ENCODE results near the gene GRIK5.

The GRIK5 gene

DNA sequence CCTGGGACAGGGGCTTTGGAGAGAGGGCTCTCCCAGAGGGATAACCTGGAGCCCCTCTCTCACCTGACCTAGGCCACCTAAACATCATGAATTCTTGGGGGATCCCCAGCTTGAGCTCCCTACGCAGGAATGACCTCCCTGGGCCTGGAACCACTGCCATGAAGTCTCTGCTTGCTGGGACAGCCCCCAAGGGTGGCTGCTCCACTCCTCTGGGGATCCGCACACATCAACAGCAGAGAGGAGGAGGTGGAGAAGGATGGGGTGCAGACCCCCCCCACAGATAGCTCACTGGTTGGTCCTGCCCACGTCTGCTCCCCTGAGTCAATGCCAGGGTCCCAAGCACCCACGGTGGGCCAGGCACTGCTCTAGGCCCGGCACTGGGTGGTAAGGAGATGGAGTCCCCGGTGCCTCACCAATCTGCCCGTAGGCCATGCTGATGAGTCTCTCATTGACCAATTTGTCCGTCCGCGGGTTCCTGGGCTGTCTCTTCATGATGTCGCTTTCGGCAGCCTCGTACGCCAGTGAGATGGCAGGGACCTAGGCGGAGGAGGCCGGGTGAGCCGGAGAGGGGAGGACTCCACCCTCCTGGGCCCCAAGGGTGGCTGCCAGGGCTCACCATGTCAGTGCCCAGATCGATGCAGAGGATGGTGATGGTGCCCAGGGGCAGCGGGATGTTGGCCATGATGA, 100.1 kb downstream of the GRIK5 start:
- Histone ChIP-seq H3K9me3 (ENCODE audit: control insufficient read depth, insufficient read depth, low read length) (no peaks in the 10 kb centered on the region), H3K4me1 (ENCODE audit: insufficient read depth, low read length) (no peaks in the 10 kb centered on the region), H3K9ac (ENCODE audit: low read depth, low read length) (no peak overlapping the region), H3K36me3 (ENCODE audit: insufficient read depth, low read length) (0 out of 2 replicates have a peak, but pooled peaks cover 5% of the 10 kb centered on the region)

- Histone ChIP-seq H3K4me1 (ENCODE audit: insufficient read depth, low read length) (no peaks in the 10 kb centered on the region), H3K36me3 (ENCODE audit: insufficient read depth, low read length) (0 out of 2 replicates have a peak, but pooled peaks cover 5% of the 10 kb centered on the region), H3K9me3 (ENCODE audit: control insufficient read depth, insufficient read depth, low read length) (no peaks in the 10 kb centered on the region), H3K9ac (ENCODE audit: low read depth, low read length) (no peak overlapping the region)
Observed at GRCh38 chr19:41968751-41969595, 101.0 kb downstream of the GRIK5 start.

GRCh38 chr19:41967054-41967783, 102.8 kb downstream of the GRIK5 start:
- H3K36me3 ChIP-seq (ENCODE audit: insufficient read depth, low read length): no peaks in the 10 kb centered on the region
- no peaks in the 10 kb centered on the region for H3K9me3 ChIP-seq (ENCODE audit: control insufficient read depth, insufficient read depth, low read length)
- no peaks in the 10 kb centered on the region for H3K4me1 ChIP-seq (ENCODE audit: insufficient read depth, low read length)
- H3K9ac ChIP-seq (ENCODE audit: low read depth, low read length): no peak overlapping the region

DNA sequence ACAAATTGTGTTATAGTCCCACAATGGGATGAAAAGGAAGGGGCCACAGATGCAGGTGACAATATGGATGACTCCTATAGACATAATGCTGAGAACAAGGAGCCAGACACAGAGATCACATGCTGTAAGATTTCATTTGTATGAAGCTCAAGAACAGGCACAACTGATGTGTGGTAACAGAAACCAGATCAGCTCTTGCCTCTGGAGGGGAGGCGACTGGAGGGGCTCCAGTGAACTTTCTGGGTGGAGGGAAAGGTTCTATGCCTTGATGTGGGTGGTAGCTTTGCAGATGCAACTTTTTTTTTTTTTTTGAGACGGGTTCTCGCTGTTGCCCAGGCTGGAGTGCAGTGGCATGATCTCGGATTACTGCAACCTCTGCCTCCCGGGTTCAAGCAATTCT, 104.9 kb downstream of the GRIK5 start:
- Histone ChIP-seq H3K9me3 (ENCODE audit: control insufficient read depth, insufficient read depth, low read length) (no peaks in the 10 kb centered on the region), H3K9ac (ENCODE audit: low read depth, low read length) (no peak overlapping the region), H3K36me3 (ENCODE audit: insufficient read depth, low read length) (no peaks in the 10 kb centered on the region), H3K4me1 (ENCODE audit: insufficient read depth, low read length) (no peaks in the 10 kb centered on the region)

DNA sequence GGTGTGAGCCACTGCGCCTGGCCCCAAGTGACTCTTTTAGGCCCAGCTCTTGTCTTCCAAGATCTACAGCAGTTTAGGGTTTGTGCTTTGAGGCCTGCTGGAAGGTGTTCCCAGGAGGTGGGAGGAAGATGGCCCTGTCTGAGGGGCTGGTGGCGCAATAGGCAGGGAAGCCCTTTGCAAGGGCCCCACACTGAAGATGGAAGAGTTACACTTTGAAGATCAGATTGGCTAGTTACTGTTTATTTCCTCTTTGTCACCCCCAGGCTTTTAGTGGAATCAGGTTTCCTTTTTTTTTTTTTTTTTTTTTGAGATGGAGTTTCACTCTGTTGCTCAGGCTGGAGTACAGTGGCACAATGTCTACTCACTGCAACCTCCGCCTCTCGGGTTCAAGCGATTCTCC, 109.0 kb downstream of the GRIK5 start:
- Histone ChIP-seq H3K9me3 (ENCODE audit: control insufficient read depth, insufficient read depth, low read length) (no peaks in the 10 kb centered on the region), H3K9ac (ENCODE audit: low read depth, low read length) (no peak overlapping the region), H3K36me3 (ENCODE audit: insufficient read depth, low read length) (no peaks in the 10 kb centered on the region), H3K4me1 (ENCODE audit: insufficient read depth, low read length) (peaks cover 5% of the 10 kb centered on the region; the same call in 1 of the 2 replicates)

- peak within 1 kb of the TSS; percentile 88 for H3K9ac ChIP-seq (ENCODE audit: low read depth, low read length)
- H3K4me1 ChIP-seq (ENCODE audit: insufficient read depth, low read length): peaks cover 5% of the 10 kb centered on the region; the same call in 1 of the 2 replicates
- H3K9me3 ChIP-seq (ENCODE audit: control insufficient read depth, insufficient read depth, low read length): no peaks in the 10 kb centered on the region
- H3K36me3 ChIP-seq (ENCODE audit: insufficient read depth, low read length): no peaks in the 10 kb centered on the region
Observed at GRCh38 chr19:41959056-41960053, 110.7 kb downstream of the GRIK5 start, which contains the start of gene RABAC1. Gene RABAC1, minus strand, starts transcription at chr19:41959321. Its CDS starts 29 bp downstream, at chr19:41959292.

- Histone ChIP-seq H3K9me3 (ENCODE audit: control insufficient read depth, insufficient read depth, low read length) (no peaks in the 10 kb centered on the region), H3K36me3 (ENCODE audit: insufficient read depth, low read length) (no peaks in the 10 kb centered on the region), H3K9ac (ENCODE audit: low read depth, low read length) (peak overlapping the region; percentile 88), H3K4me1 (ENCODE audit: insufficient read depth, low read length) (peaks cover 5% of the 10 kb centered on the region; the same call in 1 of the 2 replicates)
Observed at GRCh38 chr19:41958367-41959055, 111.5 kb downstream of the GRIK5 start.

DNA sequence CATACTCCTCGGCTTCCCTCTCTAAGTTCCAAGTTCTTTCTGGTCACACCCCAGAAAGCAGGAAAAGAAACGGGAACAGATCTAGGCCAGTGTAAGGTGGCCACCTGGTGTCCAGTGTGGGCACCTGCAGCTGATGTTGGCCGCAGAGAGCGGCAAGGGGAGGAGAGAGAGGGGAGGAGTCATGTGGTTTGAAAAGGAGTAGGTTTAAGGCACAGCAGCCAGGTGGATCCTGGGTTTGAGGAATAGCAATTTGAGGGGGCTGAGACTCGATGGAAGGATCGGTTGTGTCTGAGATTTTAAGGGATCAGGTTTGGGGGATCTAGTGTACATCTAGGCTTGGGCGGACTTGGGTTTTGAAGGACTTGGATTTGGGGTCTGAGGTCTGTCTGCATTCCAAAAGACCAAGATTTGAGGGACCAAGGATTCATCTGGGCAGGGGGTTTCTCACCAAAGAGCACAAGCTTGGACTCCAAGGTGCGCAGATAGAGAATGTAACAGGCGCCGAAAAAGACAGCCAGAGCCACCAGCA, 112.1 kb downstream of the GRIK5 start:
- H3K4me1 ChIP-seq (ENCODE audit: insufficient read depth, low read length): peaks cover 5% of the 10 kb centered on the region; the same call in 1 of the 2 replicates
- no peaks in the 10 kb centered on the region for H3K9me3 ChIP-seq (ENCODE audit: control insufficient read depth, insufficient read depth, low read length)
- no peaks in the 10 kb centered on the region for H3K36me3 ChIP-seq (ENCODE audit: insufficient read depth, low read length)
- H3K9ac ChIP-seq (ENCODE audit: low read depth, low read length): peak overlapping the region; percentile 88; the same call in 1 of the 2 replicates

DNA sequence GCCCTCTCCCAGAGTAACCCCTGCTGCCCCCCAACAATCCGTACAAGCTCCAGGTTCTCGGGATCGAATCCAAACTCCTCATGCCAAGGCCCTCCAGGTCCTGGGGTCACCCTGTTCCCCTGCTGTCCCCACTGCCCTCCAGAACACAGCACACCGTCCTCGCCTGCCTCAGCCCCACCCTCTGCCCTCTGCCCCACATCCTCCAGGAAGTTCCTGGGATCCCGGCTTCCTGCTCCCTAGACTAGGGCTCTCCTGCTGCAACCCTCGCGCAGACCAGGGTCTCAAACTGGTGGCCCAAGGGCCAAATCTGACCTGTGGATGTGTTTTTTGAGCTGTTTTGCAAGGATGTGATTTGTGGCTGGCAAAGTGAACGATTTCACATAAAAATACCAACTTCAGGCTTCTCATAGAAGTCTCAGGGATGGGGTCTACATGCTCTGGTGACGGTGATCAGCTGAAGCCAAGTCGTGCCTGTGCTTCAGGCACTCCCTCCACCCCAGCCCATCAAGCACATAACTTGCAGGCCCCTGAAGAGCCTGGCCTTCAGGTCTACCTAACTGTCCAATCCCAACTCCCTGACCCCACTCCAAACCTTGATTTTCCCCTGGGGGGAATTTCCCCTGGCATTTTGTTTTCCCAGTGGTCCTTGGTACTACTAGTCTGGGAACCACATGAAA, 112.7 kb downstream of the GRIK5 start:
- Histone ChIP-seq H3K9ac (ENCODE audit: low read depth, low read length) (no peak overlapping the region), H3K9me3 (ENCODE audit: control insufficient read depth, insufficient read depth, low read length) (no peaks in the 10 kb centered on the region), H3K36me3 (ENCODE audit: insufficient read depth, low read length) (no peaks in the 10 kb centered on the region), H3K4me1 (ENCODE audit: insufficient read depth, low read length) (peaks cover 5% of the 10 kb centered on the region; the same call in 1 of the 2 replicates)

DNA sequence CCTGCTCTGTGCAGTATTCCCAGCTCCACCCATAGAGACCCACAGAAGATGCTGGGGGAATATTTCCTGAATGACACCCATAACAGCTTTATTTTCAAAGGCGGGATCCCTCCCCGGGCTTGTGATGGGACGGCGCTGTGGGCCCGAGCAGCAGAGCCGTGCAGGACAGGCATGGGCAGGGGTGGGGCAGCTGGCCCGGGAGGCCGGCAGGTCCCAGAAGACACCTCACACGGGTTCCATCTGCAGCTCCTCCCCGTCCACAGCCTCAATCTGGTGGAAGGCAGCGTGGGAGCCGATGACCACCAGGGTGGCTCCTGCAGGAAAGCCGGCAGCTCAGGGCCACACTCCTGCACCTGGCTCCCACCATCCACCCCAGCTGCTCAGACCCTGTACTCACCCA, 113.4 kb downstream of the GRIK5 start:
- Histone ChIP-seq H3K36me3 (ENCODE audit: insufficient read depth, low read length) (no peaks in the 10 kb centered on the region), H3K9ac (ENCODE audit: low read depth, low read length) (no peak overlapping the region), H3K4me1 (ENCODE audit: insufficient read depth, low read length) (peaks cover 5% of the 10 kb centered on the region; the same call in 1 of the 2 replicates), H3K9me3 (ENCODE audit: control insufficient read depth, insufficient read depth, low read length) (no peaks in the 10 kb centered on the region)

- no peak overlapping the region for H3K9ac ChIP-seq (ENCODE audit: low read depth, low read length)
- no peaks in the 10 kb centered on the region for H3K9me3 ChIP-seq (ENCODE audit: control insufficient read depth, insufficient read depth, low read length)
Observed at GRCh38 chr19:41955521-41955920, 114.5 kb downstream of the GRIK5 start.

DNA sequence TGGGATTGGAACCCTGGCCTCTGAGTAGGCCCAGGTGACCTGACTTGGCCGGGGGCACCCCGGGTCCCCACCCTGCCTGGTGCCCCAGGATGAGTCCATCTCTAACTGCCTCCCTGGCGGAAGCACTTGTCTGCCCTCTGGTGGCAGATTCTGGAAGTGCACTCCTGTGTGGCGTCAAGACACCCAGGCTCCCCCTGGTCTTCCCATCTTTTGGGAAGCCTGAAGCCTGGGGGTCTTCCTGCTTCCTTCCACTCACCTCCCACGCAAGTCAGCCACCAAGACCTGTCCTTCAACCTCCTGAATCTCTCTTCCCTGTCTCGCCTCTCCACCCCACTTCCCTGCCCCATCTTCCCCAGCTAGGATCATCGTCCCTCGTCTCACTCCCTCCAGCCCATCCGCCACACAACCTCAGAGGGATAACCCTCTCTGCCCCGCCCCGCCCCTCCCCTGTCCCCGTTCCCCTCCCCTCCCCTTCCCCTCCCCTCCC, 118.3 kb downstream of the GRIK5 start:
- Histone ChIP-seq H3K4me1 (ENCODE audit: insufficient read depth, low read length) (no peaks in the 10 kb centered on the region), H3K9me3 (ENCODE audit: control insufficient read depth, insufficient read depth, low read length) (no peaks in the 10 kb centered on the region), H3K9ac (ENCODE audit: low read depth, low read length) (peak overlapping the region; percentile 38; the same call in 1 of the 2 replicates), H3K36me3 (ENCODE audit: insufficient read depth, low read length) (no peaks in the 10 kb centered on the region)

More at GRCh38 chr19:41955521-41955920, 114.5 kb downstream of the GRIK5 start:
- peaks cover 5% of the 10 kb centered on the region; the same call in 1 of the 2 replicates for H3K4me1 ChIP-seq (ENCODE audit: insufficient read depth, low read length)
- no peaks in the 10 kb centered on the region for H3K36me3 ChIP-seq (ENCODE audit: insufficient read depth, low read length)

All from ES-I3 (cell line).